HCT116 (cell line): Measurements from ENCODE around the gene APLP1.

Source experiments
- CTCF ChIP-seq, 3 experiments: fragments of 200-600 bp in 1 of 3; sonication (generic) in 1 of 3; IDR thresholded peaks in 2 of 3; conservative IDR thresholded peaks in 1 of 3; 2 replicates each; pipeline ENCODE4 v1.5.1; 2012 to 2017; ENCODE audit warnings: low read depth in 2 of 3, low read length in 2 of 3, antibody characterized with exemption in 1 of 3, borderline replicate concordance in 1 of 3, control low read depth in 1 of 3, mild to moderate bottlenecking in 1 of 3, mixed read lengths in 1 of 3, mixed run types in 1 of 3, moderate library complexity in 1 of 3; ENCODE audit not compliant: insufficient read depth in 1 of 3
- POLR2AphosphoS5 ChIP-seq: IDR thresholded peaks from 2 replicates; pipeline ENCODE4 v1.6.1; 2011; ENCODE audit warnings: mild to moderate bottlenecking, low read depth, low read length, moderate library complexity
- REST ChIP-seq: IDR thresholded peaks from 2 replicates; pipeline ENCODE4 v1.6.1; 2012; ENCODE audit warnings: low read depth
- YY1 ChIP-seq: IDR thresholded peaks from 2 replicates; pipeline ENCODE4 v1.6.1; 2011; ENCODE audit warnings: low read length, low read depth, moderate library complexity, mild to moderate bottlenecking; ENCODE audit not compliant: insufficient replicate concordance; ENCODE audit errors: extremely low read depth

- TF ChIP-seq POLR2AphosphoS5, result no peak
- TF ChIP-seq CTCF (IDR thresholded peaks at IDR 0.05 in 2 of 3, conservative IDR thresholded peaks at IDR 0.05 in 1 of 3; ENCODE audit: borderline replicate concordance in 1 of 3, insufficient read depth in 1 of 3, low read depth in 2 of 3, low read length in 2 of 3), result no peak
- TF ChIP-seq YY1, result no peak
- TF ChIP-seq REST, result no peak
These were observed 5.8 kb upstream of the APLP1 start for GRCh38 chr19:35862528-35862927.
